Inflammatory macrophage (primary cell): ENCODE results near the gene TMC1.

ENCODE experiments used
- DNase-seq, 2 donors: peaks; one replicate each; pipeline ENCODE4 v3.0.0-alpha.2; 2020 to 2022

Gene TMC1

GRCh38 chr9:72684615-72685014 lies 163.2 kb downstream of the TMC1 start:
- no peak for DNase-seq

- no peak for DNase-seq
Measured at GRCh38 chr9:72685911-72686310, 164.5 kb downstream of the TMC1 start.

GRCh38 chr9:72687331-72687730 lies 165.9 kb downstream of the TMC1 start:
- no peak for DNase-seq

- no peak for DNase-seq
Measured at GRCh38 chr9:72691671-72692070, 170.3 kb downstream of the TMC1 start.

GRCh38 chr9:72695365-72695764 lies 174.0 kb downstream of the TMC1 start:
- no peak for DNase-seq

- no peak for DNase-seq
Measured at GRCh38 chr9:72696511-72696910, 175.1 kb downstream of the TMC1 start.

GRCh38 chr9:72701510-72701909 lies 180.1 kb downstream of the TMC1 start:
- no peak for DNase-seq

GRCh38 chr9:72703574-72703973 lies 182.2 kb downstream of the TMC1 start:
- DNase-seq, result no peak

GRCh38 chr9:72704688-72705375 lies 183.4 kb downstream of the TMC1 start:
- no peak for DNase-seq

- DNase-seq, result no peak
Measured at GRCh38 chr9:72718503-72718902, 197.1 kb downstream of the TMC1 start.

- no peak for DNase-seq
Measured at GRCh38 chr9:72721067-72721466, 199.7 kb downstream of the TMC1 start.

GRCh38 chr9:72726947-72727346 lies 205.5 kb downstream of the TMC1 start:
- no peak for DNase-seq

GRCh38 chr9:72728031-72728770 lies 206.8 kb downstream of the TMC1 start:
- DNase-seq, result no peak

- DNase-seq, result no peak
Measured at GRCh38 chr9:72733895-72734294, 212.5 kb downstream of the TMC1 start.

GRCh38 chr9:72734631-72735030 lies 213.2 kb downstream of the TMC1 start:
- DNase-seq, result peak; percentile 88 to 97

GRCh38 chr9:72743836-72744235 lies 222.4 kb downstream of the TMC1 start:
- no peak for DNase-seq

GRCh38 chr9:72749276-72749675 lies 227.9 kb downstream of the TMC1 start:
- DNase-seq, result no peak

GRCh38 chr9:72751541-72751940 lies 230.1 kb downstream of the TMC1 start:
- no peak for DNase-seq

GRCh38 chr9:72753266-72753893 lies 232.0 kb downstream of the TMC1 start:
- DNase-seq, result no peak

- no peak for DNase-seq
Measured at GRCh38 chr9:72755836-72756235, 234.4 kb downstream of the TMC1 start.

GRCh38 chr9:72758944-72759343 lies 237.5 kb downstream of the TMC1 start:
- DNase-seq, result no peak

- no peak for DNase-seq
Measured at GRCh38 chr9:72763022-72763421, 241.6 kb downstream of the TMC1 start.

GRCh38 chr9:72769546-72769945 lies 248.1 kb downstream of the TMC1 start:
- no peak for DNase-seq

- DNase-seq, result no peak
Measured at GRCh38 chr9:72772661-72773060, 251.3 kb downstream of the TMC1 start.
